GM12892 (cell line): ENCODE measurements around the gene RGS10.

Experiments used
- DNase-seq: peaks from one replicate; pipeline ENCODE4 v3.0.0; 2011; ENCODE audit not compliant: insufficient read length
- FAIRE-seq: peaks from 2 replicates; lab custom pipeline; 2011; peaks lifted over from hg19 to GRCh38; lab: Jason Lieb, UNC
- POLR2A ChIP-seq: IDR thresholded peaks from 2 replicates; pipeline ENCODE4 v1.6.1; 2011; ENCODE audit warnings: low read depth, low read length, control low read depth
- POLR2AphosphoS5 ChIP-seq: IDR thresholded peaks from 2 replicates; pipeline ENCODE4 v1.6.1; 2011; ENCODE audit warnings: low read depth, low read length, control low read depth
- TAF1 ChIP-seq: IDR thresholded peaks from 2 replicates; pipeline ENCODE4 v1.6.1; 2011; ENCODE audit warnings: low read depth, mild to moderate bottlenecking, control low read depth, low read length, borderline replicate concordance

RGS10 gene

GRCh38 chr10:119511828-119512515, 30.5 kb downstream of the RGS10 start:
- DNase-seq (no peak), FAIRE-seq (no peak)
- no peak for TF ChIP-seq POLR2AphosphoS5
- no peak for TF ChIP-seq TAF1
- no peak for TF ChIP-seq POLR2A

GRCh38 chr10:119509909-119510451, 32.5 kb downstream of the RGS10 start:
- FAIRE-seq (no peak), DNase-seq (no peak)
- TF ChIP-seq POLR2A: no peak
- no peak for TF ChIP-seq POLR2AphosphoS5

GRCh38 chr10:119507115-119507514, 35.4 kb downstream of the RGS10 start:
- DNase-seq (no peak), FAIRE-seq (no peak)
- no peak for TF ChIP-seq POLR2AphosphoS5
- TF ChIP-seq TAF1: no peak
- no peak for TF ChIP-seq POLR2A

GRCh38 chr10:119505588-119506315, 36.8 kb downstream of the RGS10 start:
- DNase-seq: no peak
- TF ChIP-seq POLR2AphosphoS5 (no peak), POLR2A (no peak), TAF1 (no peak)
- FAIRE-seq: no peak

- no peak for DNase-seq
These were observed 37.4 kb downstream of the RGS10 start for GRCh38 chr10:119505131-119505551.

GRCh38 chr10:119504651-119505050, 37.9 kb downstream of the RGS10 start:
- FAIRE-seq (no peak), DNase-seq (no peak)
- no peak for TF ChIP-seq POLR2A

More at GRCh38 chr10:119505131-119505551, 37.4 kb downstream of the RGS10 start:
- no peak for FAIRE-seq
- TF ChIP-seq TAF1 (no peak), POLR2A (no peak), POLR2AphosphoS5 (no peak)

GRCh38 chr10:119503821-119504220, 38.7 kb downstream of the RGS10 start:
- no peak for DNase-seq
- no peak for FAIRE-seq
- TF ChIP-seq TAF1 (no peak), POLR2A (no peak), POLR2AphosphoS5 (no peak)

- no peak for DNase-seq
- no peak for TF ChIP-seq TAF1
- no peak for TF ChIP-seq POLR2AphosphoS5
- no peak for TF ChIP-seq POLR2A
- FAIRE-seq: no peak
These were observed 39.8 kb downstream of the RGS10 start for GRCh38 chr10:119502618-119503155.

- no peak for FAIRE-seq
- no peak for TF ChIP-seq POLR2AphosphoS5
- no peak for TF ChIP-seq POLR2A
- TF ChIP-seq TAF1: no peak
These were observed 40.3 kb downstream of the RGS10 start for GRCh38 chr10:119502209-119502608.

GRCh38 chr10:119501690-119502089, 40.8 kb downstream of the RGS10 start:
- DNase-seq (no peak), FAIRE-seq (no peak)
- TF ChIP-seq TAF1 (no peak), POLR2AphosphoS5 (no peak)

More at GRCh38 chr10:119502209-119502608, 40.3 kb downstream of the RGS10 start:
- DNase-seq: no peak

GRCh38 chr10:119500821-119501220, 41.7 kb downstream of the RGS10 start:
- TF ChIP-seq TAF1: no peak
- TF ChIP-seq POLR2A: no peak
- no peak for TF ChIP-seq POLR2AphosphoS5
- no peak for FAIRE-seq

More at GRCh38 chr10:119500821-119501220, 41.7 kb downstream of the RGS10 start:
- no peak for DNase-seq
